ENCODE data around the gene BIN2. TPM values are rescaled to one million over a fixed set of nuclear protein-coding genes. Genes with fewer than 3 reads are reported as not detected.

Gene BIN2
- total and polyA plus RNA-seq, 2 of the 4 experiments (the other 2 are of a cell fraction) = not detected

DNA sequence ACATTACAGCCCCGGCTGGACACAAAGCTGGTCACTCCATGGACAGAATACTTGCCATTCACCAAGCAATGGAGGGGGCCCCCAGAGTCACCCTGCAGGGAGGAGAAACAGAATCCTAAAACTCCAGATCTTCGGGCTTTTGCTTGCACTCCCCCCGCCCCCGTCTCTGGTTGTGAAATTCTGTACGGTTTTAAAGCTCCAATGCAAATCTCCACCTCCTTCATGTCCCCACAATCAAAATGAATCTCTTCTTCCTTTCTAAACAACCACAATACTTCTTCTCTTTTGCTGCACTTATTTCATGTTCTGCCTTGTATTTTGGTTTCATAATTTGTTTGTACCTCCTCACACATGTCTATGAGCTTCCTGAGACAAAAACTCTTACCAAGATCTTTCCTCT, 5.8 kb upstream of the BIN2 start:
- Histone ChIP-seq H3K4me3 (ENCODE audit: insufficient read depth, low read depth, low read length) (no peak overlapping the region), H3K79me1 (ENCODE audit: low read depth in 1 of 2, low read length in 2 of 2) (no peaks in the 10 kb centered on the region), H3K9me1 (ENCODE audit: insufficient read depth, low read length) (peaks cover 11% of the 10 kb centered on the region; the same call in 1 of the 2 replicates), H3K56ac (ENCODE audit: extremely low read depth, insufficient read depth, low read length) (no peak overlapping the region), H2BK120ac (ENCODE audit: low read depth, low read length) (no peak overlapping the region), H2AFZ (replicated peaks; ENCODE audit: low read length, poor library complexity) (peak overlapping the region; percentile 69), H3K4me2 (ENCODE audit: low read depth, low read length) (no peak overlapping the region), H4K91ac (ENCODE audit: insufficient read depth, low read depth, low read length) (no peak overlapping the region), H3K36me3 (ENCODE audit: control insufficient read depth, insufficient read depth, low read length) (no peaks in the 10 kb centered on the region), H4K20me1 (ENCODE audit: insufficient read depth, low read length) (no peaks in the 10 kb centered on the region), H3K27me3 (ENCODE audit: control insufficient read depth, insufficient read depth, low read length) (no peaks in the 10 kb centered on the region), H3K9ac (ENCODE audit: low read depth, low read length) (no peak overlapping the region), H3K9me3 (ENCODE audit: control insufficient read depth, insufficient read depth, low read length) (no peaks in the 10 kb centered on the region), H3K23ac (ENCODE audit: low read depth, low read length) (no peak overlapping the region), H2AK5ac (ENCODE audit: low read depth, low read length) (no peak overlapping the region), H3K4ac (ENCODE audit: low read depth, low read length) (no peak overlapping the region), H3K27ac (ENCODE audit: insufficient read depth, low read length) (no peak overlapping the region), H4K5ac (ENCODE audit: low read depth, low read length) (no peak overlapping the region), H3K4me1 (ENCODE audit: control insufficient read depth, insufficient read depth, low read length) (peaks cover 6% of the 10 kb centered on the region; the same call in 1 of the 2 replicates), H4K8ac (ENCODE audit: low read depth in 2 of 2, low read length in 2 of 2) (no peak overlapping the region), H3K18ac (ENCODE audit: low read depth, low read length) (no peak overlapping the region), H2BK5ac (ENCODE audit: low read depth, low read length, poor library complexity, severe bottlenecking) (no peak overlapping the region), H3K14ac (replicated peaks; ENCODE audit: low read depth, low read length) (no peak overlapping the region), H2BK15ac (ENCODE audit: low read depth, low read length) (no peak overlapping the region), H2BK20ac (ENCODE audit: low read depth, low read length) (no peak overlapping the region), H2AK9ac (replicated peaks; ENCODE audit: low read depth, low read length, poor library complexity) (no peak overlapping the region)
- BruUV-seq (replicated peaks) = no TSS peak
- TF ChIP-seq NFE2L2 (IDR thresholded peaks at IDR 0.05; ENCODE audit: low read depth, low read length) (no peak), RFX5 (IDR thresholded peaks at IDR 0.05; ENCODE audit: low read depth, low read length) (no peak), MXI1 (IDR thresholded peaks at IDR 0.05; ENCODE audit: borderline replicate concordance, low read depth, low read length) (no peak), ELK1 (IDR thresholded peaks at IDR 0.05; ENCODE audit: borderline replicate concordance, low read depth, low read length) (no peak), CEBPB (IDR thresholded peaks at IDR 0.05; ENCODE audit: low read depth, low read length) (no peak), POLR2A (IDR thresholded peaks at IDR 0.05; ENCODE audit: low read depth, low read length) (no peak), FOS (IDR thresholded peaks at IDR 0.05; ENCODE audit: low read depth, low read length) (no peak), SMC3 (IDR thresholded peaks at IDR 0.05; ENCODE audit: low read depth, low read length) (no peak)
- dilution Hi-C loops (cut with HindIII; ENCODE audit: low sequenced_read_pairs, unreplicated experiment) (no loop called here), intact Hi-C loops (cut with micrococcal nuclease) (no loop called here), in situ Hi-C loops (cut with MboI; ENCODE audit: low sequenced_read_pairs) (no loop called here)
- no peak for DNase-seq
- no peak for ATAC-seq (ENCODE audit: low read depth)
- ChIA-PET CTCF (interaction anchor here (0.8 kb wide), 1 partner anchor 23 kb away, joined by 3 read pairs; no protein-coding TSS in a partner anchor), POLR2A (ENCODE audit: unreplicated experiment) (no interaction called here)
- 60% methylated on average over 1 of the region's 5 CpGs; no CpG with 5 or more reads in 1 of the 2 experiments for WGBS, 2 experiments (ENCODE audit: extremely low coverage in 2 of 2, insufficient read length in 1 of 2)

Data from IMR-90 (cell line).